NCI-H226 (cell line): Measurements from ENCODE around the gene GALNS.

Source experiments
- DNase-seq: peaks from one replicate; pipeline ENCODE4 v3.0.0-alpha.2; 2015

Gene GALNS

GRCh38 chr16:88888461-88889387 is 32.0 kb upstream of the GALNS start:
- DNase-seq: no peak

GRCh38 chr16:88888057-88888456 is 31.3 kb upstream of the GALNS start:
- no peak for DNase-seq

- no peak for DNase-seq
Measured at GRCh38 chr16:88886845-88887521, 30.2 kb upstream of the GALNS start.

GRCh38 chr16:88886420-88886844 is 29.7 kb upstream of the GALNS start:
- DNase-seq: no peak

- DNase-seq: no peak
Measured at GRCh38 chr16:88885693-88886280, 29.0 kb upstream of the GALNS start.

- no peak for DNase-seq
Measured at GRCh38 chr16:88884569-88885271, 28.0 kb upstream of the GALNS start.

- DNase-seq: no peak
Measured at GRCh38 chr16:88883946-88884345, 27.2 kb upstream of the GALNS start.

- DNase-seq: no peak
Measured at GRCh38 chr16:88883117-88883895, 26.6 kb upstream of the GALNS start.

GRCh38 chr16:88882358-88883030 is 25.7 kb upstream of the GALNS start:
- DNase-seq: peak; percentile 23

- no peak for DNase-seq
Measured at GRCh38 chr16:88881675-88882357, 25.1 kb upstream of the GALNS start.

- no peak for DNase-seq
Measured at GRCh38 chr16:88881007-88881615, 24.4 kb upstream of the GALNS start.

- no peak for DNase-seq
Measured at GRCh38 chr16:88880226-88881006, 23.7 kb upstream of the GALNS start.

- no peak for DNase-seq
Measured at GRCh38 chr16:88879788-88880055, 23.0 kb upstream of the GALNS start.

- DNase-seq: no peak
Measured at GRCh38 chr16:88878967-88879787, 22.4 kb upstream of the GALNS start.

GRCh38 chr16:88878356-88878755 is 21.6 kb upstream of the GALNS start:
- DNase-seq: no peak

- no peak for DNase-seq
Measured at GRCh38 chr16:88877564-88878289, 21.0 kb upstream of the GALNS start.

- DNase-seq: no peak
Measured at GRCh38 chr16:88876942-88877526, 20.3 kb upstream of the GALNS start.

GRCh38 chr16:88875703-88876234 is 19.0 kb upstream of the GALNS start:
- no peak for DNase-seq
